ENCODE measurements around the gene MEA1. TPM values are rescaled to one million over a fixed set of nuclear protein-coding genes. Genes with fewer than 3 reads are reported as not detected.

Gene MEA1
- total RNA-seq, 3 donors from 2014 or later (not counting 1 experiment from before 2014, with no cell fraction given), result 29.6 to 34.3 (median 34.2) TPM

DNA sequence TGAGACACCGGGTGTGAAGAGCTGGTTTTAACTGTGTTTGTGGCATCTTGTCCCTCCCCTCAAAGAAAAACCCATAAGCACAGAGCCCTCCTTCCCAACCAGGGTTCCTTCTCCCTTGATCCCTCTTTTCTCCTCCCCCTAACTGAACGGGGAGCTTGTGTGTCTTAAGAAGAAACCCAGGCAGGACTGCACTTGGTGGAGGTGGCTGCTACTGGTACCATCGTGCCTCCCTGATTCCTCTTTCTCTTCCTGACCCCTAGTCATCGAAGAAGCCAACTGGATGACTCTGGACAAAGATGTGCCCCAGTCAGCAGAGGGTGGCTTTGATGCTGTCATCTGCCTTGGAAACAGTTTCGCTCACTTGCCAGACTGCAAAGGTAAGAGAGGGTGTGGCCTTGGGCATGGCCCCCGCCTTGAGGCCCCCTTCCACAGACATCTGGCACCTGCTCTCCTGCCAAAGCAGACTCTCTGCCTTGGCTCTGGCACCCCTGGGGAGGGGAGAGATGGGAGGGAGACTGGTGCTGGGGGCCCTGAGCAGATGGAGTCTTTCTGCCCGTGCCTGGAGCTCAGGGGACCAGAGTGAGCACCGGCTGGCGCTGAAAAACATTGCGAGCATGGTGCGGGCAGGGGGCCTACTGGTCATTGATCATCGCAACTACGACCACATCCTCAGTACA is 51.1 kb downstream of the MEA1 start:
- H3K4me3 Mint-ChIP-seq, result peak overlapping the region; percentile 42

DNA sequence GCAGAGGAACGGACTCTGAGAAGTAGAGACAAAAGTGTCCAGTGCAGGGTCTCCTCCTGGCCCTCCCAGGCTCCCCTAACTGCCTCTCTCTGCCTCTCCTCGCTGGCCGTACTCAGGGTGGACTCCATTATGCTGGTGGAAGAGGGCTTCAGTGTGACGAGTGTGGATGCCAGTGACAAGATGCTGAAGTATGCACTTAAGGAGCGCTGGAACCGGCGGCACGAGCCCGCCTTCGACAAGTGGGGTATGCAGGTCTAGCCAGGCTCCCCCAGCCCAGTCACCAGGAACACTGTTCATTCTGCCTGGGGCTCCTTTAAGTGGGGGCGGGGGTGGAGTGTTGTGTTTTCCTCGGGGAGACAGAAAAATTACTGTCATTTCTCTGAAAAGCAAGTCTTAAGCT is 51.6 kb downstream of the MEA1 start:
- Mint-ChIP-seq H3K36me3 (no peaks in the 10 kb centered on the region), H3K4me3 (peak overlapping the region; percentile 42), H3K4me1 (peaks cover 12 to 13% of the 10 kb centered on the region in 2 donors), H3K9me3 (no peaks in the 10 kb centered on the region), H3K27me3 (ENCODE audit: low read depth in 2 of 2) (peaks cover 0 to 17% of the 10 kb centered on the region in 2 donors), H3K27ac (no peak overlapping the region)
- Histone ChIP-seq H3K4me3 (ENCODE audit: low read length) (no peak overlapping the region), H3K36me3 (ENCODE audit: control insufficient read depth, insufficient read depth, low read length) (peaks cover 21% of the 10 kb centered on the region), H3K27ac (ENCODE audit: low read length) (no peak overlapping the region), H3K4me1 (ENCODE audit: control insufficient read depth, insufficient read depth, low read length) (peaks cover 15% of the 10 kb centered on the region), H3K27me3 (ENCODE audit: control insufficient read depth, insufficient read depth, low read length) (peaks cover 9% of the 10 kb centered on the region), H3K9me3 (ENCODE audit: control insufficient read depth, insufficient read depth, low read length) (no peaks in the 10 kb centered on the region)
- intact Hi-C loops (cut with micrococcal nuclease), result no loop called here
- DNase-seq, result no peak
- WGBS (ENCODE audit: insufficient coverage), result 92% methylated on average over 12 of the region's 12 CpGs
- TF ChIP-seq CTCF (IDR thresholded peaks at IDR 0.05), result no peak
- no peak for ATAC-seq

More for the DNA sequence above, 51.1 kb downstream of the MEA1 start:
- H3K9me3 Mint-ChIP-seq, result no peaks in the 10 kb centered on the region
- intact Hi-C loops (cut with micrococcal nuclease), result no loop called here
- WGBS (ENCODE audit: insufficient coverage), result 96% methylated on average over 11 of the region's 13 CpGs
- H3K36me3 Mint-ChIP-seq, result no peaks in the 10 kb centered on the region
- TF ChIP-seq CTCF (IDR thresholded peaks at IDR 0.05), result no peak
- no peak overlapping the region for H3K27ac ChIP-seq (ENCODE audit: low read length)
- peaks cover 9% of the 10 kb centered on the region for H3K27me3 ChIP-seq (ENCODE audit: control insufficient read depth, insufficient read depth, low read length)
- no peak overlapping the region for H3K27ac Mint-ChIP-seq
- H3K9me3 ChIP-seq (ENCODE audit: control insufficient read depth, insufficient read depth, low read length), result no peaks in the 10 kb centered on the region
- peaks cover 0 to 17% of the 10 kb centered on the region in 2 donors for H3K27me3 Mint-ChIP-seq (ENCODE audit: low read depth in 2 of 2)
- peaks cover 15% of the 10 kb centered on the region for H3K4me1 ChIP-seq (ENCODE audit: control insufficient read depth, insufficient read depth, low read length)
- no peak for ATAC-seq
- H3K36me3 ChIP-seq (ENCODE audit: control insufficient read depth, insufficient read depth, low read length), result peaks cover 21% of the 10 kb centered on the region
- H3K4me3 ChIP-seq (ENCODE audit: low read length), result no peak overlapping the region
- peaks cover 12 to 13% of the 10 kb centered on the region in 2 donors for H3K4me1 Mint-ChIP-seq
- no peak for DNase-seq

Other genes starting within 250 kb of the MEA1 start
- 10 to 100 TPM; 31.1 to 43.4 (median 37.1) TPM for gene BICRAL, start 231.9 kb downstream of the MEA1 start, total RNA-seq
- 10 to 100 TPM; 66.9 to 67.2 (median 66.9) TPM for gene RPL7L1, start 134.3 kb downstream of the MEA1 start, total RNA-seq
- 1 to 10 TPM in 2 of 3 donors, not detected in 1; 3.7 to 4.7 TPM for gene PTCRA, start 97.9 kb downstream of the MEA1 start, total RNA-seq
- 10 to 100 TPM; 52.4 to 71.2 (median 59.8) TPM for gene CNPY3, start 84.5 kb downstream of the MEA1 start, total RNA-seq
- gene GNMT, start 53.2 kb downstream of the MEA1 start, total RNA-seq, result 1 to 10 TPM; 2.0 to 2.8 (median 2.6) TPM
- gene PEX6, start 34.8 kb downstream of the MEA1 start, total RNA-seq, result 10 to 100 TPM in 1 of 3 donors, 1 to 10 TPM in 2; 8.2 to 13.6 (median 9.9) TPM
- gene PPP2R5D, start 29.4 kb downstream of the MEA1 start, total RNA-seq, result 10 to 100 TPM; 30.5 to 49.1 (median 40.1) TPM
- gene KLHDC3, start 303 bp upstream of the MEA1 start, total RNA-seq, result 10 to 100 TPM; 52.7 to 60.9 (median 53.7) TPM
- gene RRP36, start 7.7 kb upstream of the MEA1 start, total RNA-seq, result 10 to 100 TPM; 33.1 to 43.9 (median 38.7) TPM
- gene CUL7, start 39.9 kb upstream of the MEA1 start, total RNA-seq, result 10 to 100 TPM in 1 of 3 donors, 1 to 10 TPM in 2; 9.6 to 10.1 (median 9.9) TPM
- 10 to 100 TPM; 33.4 to 38.4 (median 33.9) TPM for gene MRPL2, start 45.5 kb upstream of the MEA1 start, total RNA-seq
- gene KLC4, start 45.7 kb upstream of the MEA1 start, total RNA-seq, result 10 to 100 TPM; 35.9 to 39.4 (median 37.4) TPM
- 1 to 10 TPM; 1.7 to 5.6 (median 2.8) TPM for gene PTK7, start 62.4 kb upstream of the MEA1 start, total RNA-seq
- 10 to 100 TPM; 31.6 to 33.0 (median 32.0) TPM for gene SRF, start 157.3 kb upstream of the MEA1 start, total RNA-seq
- gene CUL9, start 168.2 kb upstream of the MEA1 start, total RNA-seq, result 10 to 100 TPM; 73.1 to 85.7 (median 73.9) TPM
- gene DNPH1, start 215.5 kb upstream of the MEA1 start, total RNA-seq, result 10 to 100 TPM in 1 of 3 donors, 1 to 10 TPM in 2; 6.1 to 10.2 (median 8.0) TPM
- under 1 TPM in 1 of 3 donors, not detected in 2; 0.07 TPM for gene TTBK1, start 229.5 kb upstream of the MEA1 start, total RNA-seq